Cardiac fibroblast (primary cell): ENCODE measurements around the gene CACNB4.
A peak's percentile ranks its signal among the peaks of the same experiment; 100 is the strongest.
"Not testable (repeated sequence)": the region's sequence is repeated elsewhere in the genome, so short reads cannot be mapped to it uniquely, and the experiment has no call there.

Source experiments
- DNase-seq, 2 donors: peaks; one replicate each; pipeline versions ENCODE4 v3.0.0 to v3.0.0-alpha.2; 2010; ENCODE audit warnings: low read depth in 2 of 2
- H3K4me3 ChIP-seq, 2 donors: replicated peaks in 1 of 2; 1 replicate in 1 of 2; 2 replicates in 1 of 2; pipeline ENCODE4 v1.5.1; 2011; ENCODE audit warnings: low read depth in 2 of 2, low read length in 2 of 2, mild to moderate bottlenecking in 2 of 2, moderate library complexity in 1 of 2
- TF ChIP-seq, protein P1 (sequence below): IDR thresholded peaks from one replicate; pipeline ENCODE4 v1.5.1; 2011; ENCODE audit warnings: low read depth, mild to moderate bottlenecking, low read length, inconsistent platforms

Gene CACNB4

DNA sequence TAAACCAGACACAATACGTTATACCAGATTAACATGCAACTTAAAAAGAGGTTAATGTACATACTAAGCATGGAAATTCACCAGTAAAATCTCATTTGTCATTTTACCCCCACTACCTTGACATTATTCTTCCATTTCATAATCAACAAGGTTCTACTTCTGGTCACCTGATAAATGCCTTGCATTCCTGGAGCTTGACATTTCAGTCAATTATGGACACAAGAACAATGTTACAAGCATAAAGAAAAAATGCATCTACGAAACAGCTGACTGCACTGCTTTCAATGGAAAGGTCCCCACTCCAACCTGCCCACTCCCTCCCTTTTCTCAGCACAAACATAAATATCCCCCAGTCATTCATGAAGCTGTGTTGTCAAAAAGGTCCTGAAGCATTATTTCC, 302.1 kb downstream of the CACNB4 start:
- no peak overlapping the region for H3K4me3 ChIP-seq
- DNase-seq, result peak in 1 of 2 donors; percentile 11
- TF ChIP-seq, protein P1, sequence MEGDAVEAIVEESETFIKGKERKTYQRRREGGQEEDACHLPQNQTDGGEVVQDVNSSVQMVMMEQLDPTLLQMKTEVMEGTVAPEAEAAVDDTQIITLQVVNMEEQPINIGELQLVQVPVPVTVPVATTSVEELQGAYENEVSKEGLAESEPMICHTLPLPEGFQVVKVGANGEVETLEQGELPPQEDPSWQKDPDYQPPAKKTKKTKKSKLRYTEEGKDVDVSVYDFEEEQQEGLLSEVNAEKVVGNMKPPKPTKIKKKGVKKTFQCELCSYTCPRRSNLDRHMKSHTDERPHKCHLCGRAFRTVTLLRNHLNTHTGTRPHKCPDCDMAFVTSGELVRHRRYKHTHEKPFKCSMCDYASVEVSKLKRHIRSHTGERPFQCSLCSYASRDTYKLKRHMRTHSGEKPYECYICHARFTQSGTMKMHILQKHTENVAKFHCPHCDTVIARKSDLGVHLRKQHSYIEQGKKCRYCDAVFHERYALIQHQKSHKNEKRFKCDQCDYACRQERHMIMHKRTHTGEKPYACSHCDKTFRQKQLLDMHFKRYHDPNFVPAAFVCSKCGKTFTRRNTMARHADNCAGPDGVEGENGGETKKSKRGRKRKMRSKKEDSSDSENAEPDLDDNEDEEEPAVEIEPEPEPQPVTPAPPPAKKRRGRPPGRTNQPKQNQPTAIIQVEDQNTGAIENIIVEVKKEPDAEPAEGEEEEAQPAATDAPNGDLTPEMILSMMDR, result no peak

DNA sequence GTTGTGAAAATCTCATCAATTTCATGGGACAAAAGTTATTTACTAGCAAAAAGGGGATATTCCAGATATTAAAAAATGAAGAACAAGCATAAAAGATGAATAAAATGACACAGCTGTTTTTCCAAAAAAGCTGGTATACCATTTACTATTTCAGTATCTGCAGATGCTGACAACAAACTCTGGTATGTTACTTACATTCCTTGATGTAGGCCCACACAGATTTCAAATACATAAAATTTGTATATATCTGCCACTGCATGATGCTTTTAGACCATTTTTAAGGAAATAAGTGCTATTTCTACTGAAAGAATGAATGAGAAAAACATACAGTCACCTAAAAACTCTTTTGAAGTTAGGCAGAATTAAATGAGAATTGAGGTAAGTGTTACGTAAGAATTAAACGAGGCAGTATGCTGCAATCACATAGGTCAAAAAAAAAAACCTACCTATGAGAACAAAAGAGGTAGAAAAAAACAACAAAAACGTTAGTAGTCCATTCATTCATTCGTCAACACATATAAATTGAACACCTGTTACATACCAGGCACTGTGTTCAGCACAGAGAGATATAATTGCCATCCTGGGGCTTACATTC, 303.1 kb downstream of the CACNB4 start:
- TF ChIP-seq, protein P1, result no peak
- no peak overlapping the region for H3K4me3 ChIP-seq
- DNase-seq, result peak in 1 of 2 donors; percentile 28

DNA sequence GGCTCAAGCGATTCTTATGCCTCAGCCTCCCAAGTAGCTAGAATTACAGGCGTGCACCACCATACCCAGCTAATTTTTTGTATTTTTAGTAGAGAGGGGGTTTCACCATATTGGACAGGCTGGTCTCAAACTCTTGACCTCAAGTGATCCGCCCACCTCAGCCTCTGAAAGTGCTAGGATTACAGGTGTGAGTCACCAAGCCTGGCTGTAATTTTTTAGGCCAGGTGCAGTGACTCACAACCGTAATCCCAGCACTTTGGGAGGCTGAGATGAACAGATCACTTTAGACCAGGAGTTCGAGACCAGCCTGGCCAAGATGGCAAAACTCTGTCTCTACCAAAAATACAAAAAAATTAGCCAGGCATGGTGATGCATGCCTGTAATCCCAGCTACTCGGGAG, 304.4 kb downstream of the CACNB4 start:
- not testable (repeated sequence) for DNase-seq, H3K4me3 ChIP-seq

DNA sequence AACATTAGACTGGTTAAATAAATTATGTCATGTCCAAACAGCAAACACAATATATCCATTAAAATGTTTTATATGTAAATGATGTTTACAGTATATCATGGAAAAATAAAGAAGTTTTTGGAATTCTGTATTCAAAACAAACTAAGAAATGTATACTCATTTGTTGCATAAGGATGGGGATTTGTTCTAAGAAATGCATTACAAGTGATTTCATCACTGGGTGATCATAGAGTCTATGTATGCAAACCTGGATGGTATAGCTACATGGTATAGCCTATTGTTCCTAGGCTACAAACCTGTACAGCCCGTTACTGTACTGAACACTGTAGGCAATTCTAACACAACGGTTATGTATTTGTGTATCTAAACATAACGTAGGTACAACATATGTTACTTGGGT, 305.7 kb downstream of the CACNB4 start:
- TF ChIP-seq, protein P1, result no peak
- no peak overlapping the region for H3K4me3 ChIP-seq
- no peak for DNase-seq

DNA sequence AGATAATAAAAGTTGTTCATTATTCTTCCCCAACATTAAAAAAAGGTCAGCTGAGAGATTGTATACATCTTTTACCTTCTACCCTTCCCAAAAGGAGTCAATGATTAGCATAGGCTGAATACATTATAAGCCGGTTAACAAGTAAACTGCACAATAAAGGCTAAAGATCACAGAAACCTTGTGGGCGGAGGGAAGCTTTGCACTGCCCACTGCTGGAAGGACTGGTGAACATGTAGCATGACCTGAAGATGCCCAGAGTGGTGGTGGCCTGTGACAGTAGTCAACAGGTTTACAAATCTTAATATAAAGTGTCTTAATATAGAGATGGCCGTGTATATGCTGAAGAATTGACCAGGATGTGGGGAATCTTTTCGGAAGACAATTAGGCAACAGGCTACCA, 306.3 kb downstream of the CACNB4 start:
- TF ChIP-seq, protein P1, result no peak
- DNase-seq, result no peak
- no peak overlapping the region for H3K4me3 ChIP-seq

DNA sequence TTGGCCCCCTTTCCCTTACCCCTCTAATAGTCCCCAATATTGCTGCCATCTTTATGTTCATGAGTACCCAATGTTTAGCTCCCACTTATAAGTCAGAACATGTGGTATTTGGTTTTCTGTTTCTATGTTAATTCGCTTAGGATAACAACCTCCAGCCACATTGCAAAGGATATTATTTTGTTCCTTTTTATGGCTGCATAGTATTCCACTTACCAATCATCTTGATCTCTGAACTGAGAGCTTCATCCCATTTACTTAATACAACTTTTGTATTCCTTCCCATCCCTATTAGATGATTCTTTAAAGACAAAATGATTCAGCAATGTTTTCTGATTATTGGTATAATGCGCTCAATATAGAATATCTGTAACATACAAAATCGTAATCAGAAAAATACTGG, 307.3 kb downstream of the CACNB4 start:
- no peak overlapping the region for H3K4me3 ChIP-seq
- no peak for DNase-seq
- TF ChIP-seq, protein P1, result no peak

DNA sequence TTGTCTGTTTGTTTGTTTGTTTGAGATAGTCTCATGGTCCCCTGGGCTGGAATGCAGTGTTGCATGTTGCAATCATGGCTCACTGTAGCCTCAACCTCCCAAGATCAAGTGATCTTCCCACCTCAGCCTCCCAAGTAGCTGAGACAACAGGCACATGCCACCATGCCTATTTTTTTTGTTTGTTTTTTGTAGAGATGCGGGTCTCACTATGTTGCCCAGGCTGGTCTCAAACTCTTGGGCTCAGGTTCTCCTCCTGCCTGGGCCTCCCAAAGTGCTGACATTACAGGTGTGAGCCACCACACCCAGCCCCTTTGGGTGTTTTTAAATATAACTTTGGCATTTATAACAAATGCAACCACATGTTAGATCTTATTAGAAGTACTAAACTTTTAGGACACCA, 308.2 kb downstream of the CACNB4 start:
- no peak overlapping the region for H3K4me3 ChIP-seq
- TF ChIP-seq, protein P1, result no peak
- DNase-seq, result no peak
